Activated CD4-positive, alpha-beta T cell treated with anti-CD3 and anti-CD28 coated beads for 24 hours (primary cell): ENCODE results near the gene USHBP1.
A peak's percentile ranks its signal among the peaks of the same experiment; 100 is the strongest.

ENCODE experiments used
- DNase-seq, 2 donors: peaks; one replicate each; pipeline ENCODE4 v3.0.0-alpha.2; 2020; ENCODE audit warnings: low read depth in 2 of 2

USHBP1 gene

GRCh38 chr19:17240062-17240752 lies 24.3 kb downstream of the USHBP1 start:
- no peak for DNase-seq

- no peak for DNase-seq
Measured at GRCh38 chr19:17237747-17238706, 26.5 kb downstream of the USHBP1 start.

- DNase-seq, result no peak
Measured at GRCh38 chr19:17236811-17237543, 27.6 kb downstream of the USHBP1 start.

- no peak for DNase-seq
Measured at GRCh38 chr19:17235971-17236777, 28.4 kb downstream of the USHBP1 start.

DNA sequence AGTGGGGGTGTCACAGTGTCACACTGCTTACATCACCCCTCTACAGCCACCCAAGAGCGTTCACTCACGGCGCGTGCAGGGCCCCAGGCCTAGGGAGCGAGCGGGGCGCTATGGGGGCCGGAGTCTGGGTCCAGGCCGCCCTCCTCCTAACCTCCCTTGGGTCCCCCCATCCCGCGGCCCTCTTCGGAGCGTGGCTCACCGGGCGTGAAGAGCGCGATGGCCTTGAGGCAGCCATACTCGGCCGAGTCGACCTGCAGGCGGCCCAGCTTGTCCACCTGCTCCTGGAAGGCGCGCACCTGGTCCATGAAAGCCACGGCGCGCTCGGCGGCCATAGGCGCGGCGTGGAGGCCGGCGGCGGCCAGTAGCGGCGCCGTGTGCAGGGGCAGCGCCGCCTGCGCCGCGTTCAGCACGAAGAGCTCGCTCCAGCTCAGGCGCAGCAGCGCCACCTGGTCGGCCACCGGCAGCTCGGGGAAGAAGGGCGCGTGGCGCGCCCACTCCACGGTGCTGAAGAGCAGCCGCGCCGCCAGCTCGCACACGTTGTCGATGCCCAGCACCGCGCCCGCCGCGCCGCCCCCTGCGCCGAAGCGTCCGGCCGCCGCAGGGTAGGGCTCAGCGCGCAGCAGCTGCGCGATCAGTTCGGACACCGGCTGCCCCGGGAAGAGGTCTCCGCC lies 29.1 kb downstream of the USHBP1 start:
- DNase-seq, result peak in 1 of 2 donors; percentile 54

DNA sequence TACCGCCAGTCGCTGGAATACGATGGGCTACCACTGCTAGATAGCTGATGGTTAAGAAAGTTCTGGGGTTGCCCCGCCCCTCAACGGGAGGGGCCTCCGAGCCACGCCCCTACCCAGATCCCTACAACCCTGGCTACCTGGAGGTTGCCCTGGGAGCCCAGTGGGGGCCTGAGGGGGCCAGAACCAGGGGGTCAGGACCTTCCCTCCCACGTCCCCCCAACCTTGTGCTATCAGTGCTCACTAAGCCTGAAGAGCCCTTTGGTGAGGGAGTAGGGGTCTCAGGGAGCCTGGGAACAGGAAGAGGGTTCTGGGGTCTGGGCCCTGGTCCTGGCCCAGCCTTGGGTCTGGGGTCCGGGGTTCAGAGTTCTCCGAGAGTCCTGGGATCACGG lies 29.6 kb downstream of the USHBP1 start:
- DNase-seq, result peak; percentile 53 to 63

- DNase-seq, result no peak
Measured at GRCh38 chr19:17232258-17232657, 32.3 kb downstream of the USHBP1 start.

DNA sequence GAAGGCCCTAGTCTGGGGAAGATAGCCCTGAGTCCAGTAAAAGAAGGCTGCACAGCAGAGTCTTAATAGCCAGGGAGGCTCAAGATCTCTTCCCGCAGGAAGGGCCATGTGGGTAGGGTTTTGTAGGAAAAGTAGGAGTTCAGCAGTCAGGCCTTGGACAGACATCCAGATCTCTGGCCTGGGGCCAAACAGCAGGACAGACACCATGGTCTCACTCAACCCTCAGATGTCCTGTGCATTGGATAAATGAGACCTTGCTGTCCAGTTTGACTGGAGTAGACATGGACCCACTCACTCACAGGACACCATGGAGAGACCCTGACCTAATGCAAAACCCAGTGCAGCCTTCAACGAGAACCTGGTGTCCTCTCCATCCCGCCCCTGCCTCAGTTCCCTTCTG lies 34.7 kb downstream of the USHBP1 start:
- no peak for DNase-seq

DNA sequence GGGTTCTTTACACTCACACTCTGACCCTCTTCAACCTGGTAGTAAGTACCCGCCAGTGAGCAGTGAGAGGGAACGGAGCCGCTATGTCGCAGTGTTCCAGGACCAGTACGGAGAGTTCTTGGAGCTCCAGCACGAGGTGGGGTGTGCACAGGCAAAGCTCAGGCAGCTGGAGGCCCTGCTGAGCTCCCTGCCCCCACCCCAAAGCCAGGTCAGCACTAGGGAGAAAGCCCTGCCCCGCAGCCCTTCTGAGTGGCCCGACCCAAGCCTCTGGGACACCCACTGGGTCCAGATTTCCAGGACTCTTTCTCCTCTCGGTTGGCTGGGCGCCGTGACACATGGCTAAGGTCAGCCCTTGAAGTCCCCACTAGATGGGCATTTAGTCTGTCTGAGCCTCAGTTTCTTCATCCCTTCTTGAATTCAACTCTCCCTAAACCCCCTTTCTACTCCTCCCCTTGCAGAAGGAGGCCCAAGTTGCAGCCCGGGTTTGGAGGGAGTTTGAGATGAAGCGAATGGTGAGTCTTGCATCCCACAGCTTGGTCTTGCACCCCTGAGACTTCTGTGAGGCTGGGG lies 36.7 kb downstream of the USHBP1 start:
- no peak for DNase-seq

- DNase-seq, result peak; percentile 93 to 97
Measured at GRCh38 chr19:17226002-17226933, 38.3 kb downstream of the USHBP1 start, which contains the start of gene OCEL1. OCEL1 (plus strand) TSS chr19:17226226; CDS start chr19:17226248, 22 bp downstream.

DNA sequence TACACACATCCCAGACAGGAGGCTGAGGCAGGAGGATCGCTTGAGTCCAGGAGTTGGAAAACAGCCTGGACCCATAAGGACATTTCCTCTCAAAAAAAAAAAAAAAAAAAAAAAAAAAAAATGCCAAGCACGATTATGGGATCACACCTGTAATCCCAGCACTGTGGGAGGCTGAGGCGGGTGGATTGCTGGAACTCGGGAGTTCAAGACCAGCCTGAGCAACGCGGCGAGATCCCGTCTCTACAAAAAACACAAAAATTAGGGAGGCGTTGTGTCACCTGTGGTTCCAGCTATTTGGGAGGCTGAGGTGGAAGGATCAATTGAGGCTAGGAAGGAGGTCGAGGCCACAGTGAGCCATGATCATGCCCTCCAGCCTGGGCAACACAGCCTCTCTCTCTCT lies 39.5 kb downstream of the USHBP1 start:
- no peak for DNase-seq

DNA sequence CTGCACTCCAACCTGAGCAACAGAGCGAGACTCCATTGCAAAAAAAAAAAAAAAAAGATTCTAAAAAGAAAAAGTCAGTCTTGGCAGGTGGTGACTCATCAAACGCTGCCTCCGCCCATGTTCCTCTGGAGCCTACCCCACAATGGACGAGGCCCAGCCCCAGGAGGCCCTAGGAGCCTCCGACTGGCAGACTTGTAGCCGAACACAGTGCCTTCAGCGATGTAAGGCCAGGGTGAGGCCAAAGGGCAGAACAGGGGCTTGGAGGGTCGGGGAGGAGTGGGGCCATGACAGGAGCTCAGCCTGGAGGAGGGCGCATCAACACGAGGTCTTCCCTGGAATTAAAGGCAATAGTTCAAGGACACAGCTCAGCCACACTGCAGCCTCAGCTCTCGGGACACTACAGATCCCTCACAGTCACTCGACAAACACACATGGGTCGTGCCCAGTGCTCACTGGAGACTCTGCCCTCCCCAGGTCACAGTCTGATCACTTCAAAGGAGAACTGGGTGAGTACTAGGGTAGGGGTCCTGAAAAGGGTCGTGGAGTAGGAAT lies 44.3 kb downstream of the USHBP1 start:
- DNase-seq, result no peak

DNA sequence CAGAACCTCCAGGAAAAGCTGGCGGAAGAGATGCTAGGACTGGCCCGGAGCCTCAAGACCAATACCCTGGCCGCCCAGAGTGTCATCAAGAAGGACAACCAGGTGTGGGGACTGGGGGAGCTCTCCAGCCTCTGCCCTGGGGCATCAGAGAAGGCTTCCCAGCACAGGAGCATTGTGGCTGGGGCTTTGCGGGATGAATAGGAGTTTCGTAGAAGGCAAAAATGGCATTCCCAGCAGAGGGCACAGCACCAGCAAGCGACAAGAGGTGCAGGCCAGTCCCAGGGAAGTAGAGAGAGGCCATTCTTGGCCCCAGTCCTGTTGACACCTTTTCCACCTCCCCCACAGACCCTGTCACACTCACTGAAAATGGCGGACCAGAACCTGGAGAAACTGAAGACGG lies 45.3 kb downstream of the USHBP1 start:
- no peak for DNase-seq

- no peak for DNase-seq
Measured at GRCh38 chr19:17216058-17216670, 48.4 kb downstream of the USHBP1 start.

DNA sequence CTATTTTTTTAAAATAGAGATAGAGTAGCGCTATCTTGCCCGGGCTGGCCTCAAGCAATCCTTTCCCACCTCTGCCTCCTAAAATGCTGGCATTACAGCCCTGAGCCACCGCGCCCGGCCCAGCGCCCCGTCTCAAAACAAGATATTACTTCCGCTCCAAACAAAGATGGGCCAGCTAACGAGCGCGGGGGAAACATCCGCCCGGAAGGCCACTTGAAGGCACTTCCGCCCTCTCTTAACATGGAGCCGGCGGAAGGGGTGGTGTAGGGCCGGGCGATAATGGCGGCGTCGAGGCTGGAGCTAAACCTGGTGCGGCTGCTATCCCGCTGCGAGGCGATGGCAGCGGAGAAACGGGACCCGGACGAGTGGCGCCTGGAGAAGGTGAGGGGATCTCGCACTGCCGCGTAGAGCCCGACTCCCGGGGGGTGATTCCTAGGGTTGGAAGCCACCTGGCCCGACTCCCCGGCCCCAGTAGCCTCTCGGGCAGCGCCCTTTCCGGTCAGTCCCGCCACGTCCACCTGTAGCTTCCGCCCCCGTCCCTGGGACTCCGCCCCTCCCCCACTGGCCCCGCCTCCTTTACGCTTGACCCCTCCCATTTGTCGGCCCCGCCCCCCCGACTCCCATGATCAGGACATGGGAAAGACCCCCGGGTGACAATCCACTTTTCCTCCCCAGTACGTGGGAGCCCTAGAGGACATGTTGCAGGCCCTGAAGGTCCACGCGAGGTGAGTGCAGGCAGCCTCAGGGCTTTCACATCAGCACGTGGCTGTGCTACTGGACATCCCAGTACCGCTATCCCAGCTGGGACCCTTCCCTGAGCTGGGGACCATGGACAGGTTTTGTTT lies 49.2 kb downstream of the USHBP1 start, which contains the start of gene USE1:
TSS of gene USE1 (plus strand) at position 231 of the 845 bp plus-strand sequence. CDS start at position 280, 49 bp downstream.
- DNase-seq, result peak; percentile 69 to 81

DNA sequence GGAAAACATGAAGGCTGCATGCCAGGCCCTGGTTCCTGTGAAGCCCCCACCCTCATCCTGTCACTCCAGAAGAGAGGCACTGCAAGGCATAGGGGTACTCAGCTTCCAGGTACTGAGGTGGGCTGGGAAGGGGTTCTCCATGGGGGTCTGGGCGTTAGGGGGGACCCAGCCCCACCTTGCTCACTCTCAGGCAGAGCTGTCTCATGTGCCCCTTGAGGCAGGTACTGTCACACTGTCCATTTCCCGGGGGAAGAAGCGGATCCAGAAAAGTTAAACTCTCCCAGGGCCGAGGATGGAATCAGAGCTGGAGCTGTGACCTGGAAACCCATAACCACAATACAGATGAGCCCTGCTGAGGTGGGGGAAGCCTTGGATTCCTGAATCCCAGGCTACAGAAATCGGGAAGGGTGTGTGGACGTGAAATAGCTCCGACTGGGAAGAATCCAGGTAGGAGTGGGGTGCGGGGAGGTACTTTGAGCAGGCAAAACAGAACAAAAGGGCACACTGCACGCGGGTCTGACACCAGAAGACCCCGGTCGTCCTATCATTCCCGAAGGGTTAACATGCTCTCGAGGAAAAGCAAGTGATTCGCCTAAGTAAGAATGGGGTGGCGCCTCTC lies 49.9 kb downstream of the USHBP1 start:
- DNase-seq, result no peak

GRCh38 chr19:17213334-17213733 lies 51.2 kb downstream of the USHBP1 start:
- no peak for DNase-seq
